HG02623 (cell line): ENCODE results near the gene HOXB2.
"Not testable (repeated sequence)": the region's sequence is repeated elsewhere in the genome, so short reads cannot be mapped to it uniquely, and the experiment has no call there.

ENCODE experiments used
- ATAC-seq: cut with Tn5 transposase; IDR thresholded peaks from one replicate; pipeline ENCODE4 v1.9.1; 2021; ENCODE audit warnings: moderate library complexity; ENCODE audit not compliant: unreplicated experiment

HOXB2 gene

GRCh38 chr17:48542114-48542656 is 2.7 kb downstream of the HOXB2 start:
- no peak for ATAC-seq

DNA sequence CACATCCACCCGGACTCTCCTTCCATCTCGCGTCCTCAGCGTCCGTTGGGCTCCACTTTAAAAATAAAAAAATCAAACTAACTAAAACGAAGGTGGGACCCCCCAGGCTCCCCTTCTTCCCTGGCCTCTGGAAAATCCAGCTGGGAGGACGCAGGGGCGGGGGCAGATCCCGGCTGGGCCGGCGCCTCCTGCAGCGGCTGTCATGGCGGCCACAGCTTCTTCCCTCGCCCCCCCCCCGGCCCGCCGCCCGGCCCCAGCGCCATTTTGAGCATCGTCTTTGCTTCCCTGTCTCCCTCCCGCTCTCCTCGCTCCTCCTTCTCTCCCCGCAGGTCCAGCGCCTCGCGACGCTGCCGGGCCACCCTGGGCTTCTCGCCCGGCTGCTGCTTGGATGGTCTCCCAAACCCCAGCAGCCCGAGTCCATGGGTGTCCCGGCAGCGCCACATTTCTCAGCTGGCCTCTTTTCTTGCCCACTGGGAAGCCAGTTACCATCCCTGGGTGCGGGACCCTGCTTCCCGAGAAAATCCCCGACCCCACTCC is 3.3 kb downstream of the HOXB2 start:
- no peak for ATAC-seq

DNA sequence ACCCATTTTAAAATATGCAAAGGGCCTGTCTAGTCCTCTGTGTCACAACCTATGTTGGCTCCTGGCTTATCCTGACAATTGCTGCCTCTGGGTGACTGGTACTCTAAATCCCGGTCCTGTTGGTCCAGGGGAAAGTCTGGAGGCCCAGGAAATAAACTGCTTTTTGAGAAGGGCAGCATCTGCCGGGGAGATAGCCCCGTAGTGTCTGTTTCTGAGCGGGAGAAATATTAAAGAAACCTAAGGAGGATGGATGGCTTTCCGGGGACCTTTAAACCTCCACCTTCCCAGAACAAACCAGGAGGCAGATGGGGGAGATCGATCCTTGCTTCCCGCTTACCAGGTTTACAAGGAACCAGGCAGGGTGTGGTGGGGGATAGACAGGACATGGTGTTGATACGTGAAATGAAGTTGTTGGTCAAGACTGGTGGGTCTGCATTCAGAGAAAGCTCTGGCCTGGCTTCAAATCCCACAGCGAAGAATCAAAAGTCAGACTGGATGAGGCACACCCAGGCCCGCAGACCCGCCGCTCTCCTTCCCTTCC is 3.8 kb downstream of the HOXB2 start:
- ATAC-seq = no peak

DNA sequence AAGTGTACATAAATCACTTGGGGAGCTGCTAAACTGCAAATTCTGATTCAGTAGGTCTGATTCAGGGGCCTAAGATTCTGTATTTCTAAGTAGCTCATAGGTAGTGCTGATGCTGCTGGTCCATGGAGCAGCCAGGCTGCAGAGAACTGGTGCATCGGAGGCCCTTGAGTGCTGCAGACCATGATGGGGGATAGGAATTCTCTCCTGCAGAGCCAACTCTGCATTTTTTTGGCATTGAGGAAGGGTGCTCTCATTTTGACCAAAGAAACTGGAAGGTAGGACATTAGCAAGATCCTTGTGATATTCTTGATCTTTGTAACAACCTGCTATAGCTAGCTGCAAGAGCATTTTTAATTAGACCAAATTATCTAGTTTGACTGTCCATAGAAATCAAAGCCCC is 4.7 kb downstream of the HOXB2 start:
- no peak for ATAC-seq

- ATAC-seq = no peak
Measured at GRCh38 chr17:48539177-48539576, 5.7 kb downstream of the HOXB2 start.

DNA sequence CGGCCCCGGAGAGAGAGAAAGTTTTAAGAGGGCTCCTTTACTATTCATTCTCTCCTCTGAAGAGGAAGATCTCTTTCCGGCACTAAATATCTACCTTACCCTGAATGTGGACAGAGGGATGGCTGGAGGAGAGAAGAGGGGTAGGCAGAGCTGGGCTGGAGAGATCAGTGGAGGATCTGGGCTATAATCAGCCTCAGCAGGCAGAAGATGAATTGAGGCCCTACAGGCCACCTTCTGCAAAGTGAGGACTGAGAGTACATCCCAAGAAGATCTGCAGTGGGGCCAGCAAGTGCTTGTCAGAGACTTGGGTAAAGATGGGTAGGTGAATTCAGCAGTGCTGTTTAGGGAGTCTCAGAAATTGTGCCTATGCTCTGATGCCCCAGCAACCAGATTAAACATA is 7.6 kb downstream of the HOXB2 start:
- no peak for ATAC-seq

DNA sequence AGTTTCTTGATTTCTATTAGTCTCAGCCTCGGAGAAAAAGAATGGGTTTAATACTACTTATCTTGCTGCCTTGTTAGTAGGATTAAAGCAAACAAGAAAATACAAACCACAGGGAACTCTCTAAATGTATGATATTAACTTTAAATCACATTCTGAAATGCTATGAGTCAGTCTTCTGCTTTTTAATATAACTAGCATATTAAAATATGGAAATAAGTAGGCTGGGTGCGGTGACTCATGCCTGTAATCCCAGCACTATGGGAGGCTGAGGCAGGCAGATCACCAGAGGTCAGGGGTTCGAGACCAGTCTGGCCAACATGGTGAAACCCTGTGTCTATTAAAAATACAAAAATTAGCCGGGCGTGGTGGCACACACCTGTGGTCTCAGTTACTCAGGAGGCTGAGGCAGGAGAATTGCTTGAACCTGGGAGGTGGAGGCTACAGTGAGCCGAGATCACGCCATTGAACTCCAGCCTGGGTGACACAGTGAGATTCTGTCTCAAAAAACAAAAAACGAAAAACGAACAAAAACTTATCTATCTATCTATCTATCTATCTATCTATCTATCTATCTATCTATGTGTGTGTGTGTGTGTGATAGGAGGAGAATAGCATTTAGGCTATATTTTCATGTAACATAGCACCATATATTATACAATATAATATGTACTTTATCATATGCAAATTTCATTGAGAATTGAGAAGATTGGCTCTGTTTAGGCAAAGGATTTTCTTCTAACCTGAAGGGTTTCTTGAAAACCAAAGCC is 8.9 kb downstream of the HOXB2 start:
- not testable (repeated sequence) for ATAC-seq

- ATAC-seq = no peak
Measured at GRCh38 chr17:48532261-48532660, 12.6 kb downstream of the HOXB2 start.

DNA sequence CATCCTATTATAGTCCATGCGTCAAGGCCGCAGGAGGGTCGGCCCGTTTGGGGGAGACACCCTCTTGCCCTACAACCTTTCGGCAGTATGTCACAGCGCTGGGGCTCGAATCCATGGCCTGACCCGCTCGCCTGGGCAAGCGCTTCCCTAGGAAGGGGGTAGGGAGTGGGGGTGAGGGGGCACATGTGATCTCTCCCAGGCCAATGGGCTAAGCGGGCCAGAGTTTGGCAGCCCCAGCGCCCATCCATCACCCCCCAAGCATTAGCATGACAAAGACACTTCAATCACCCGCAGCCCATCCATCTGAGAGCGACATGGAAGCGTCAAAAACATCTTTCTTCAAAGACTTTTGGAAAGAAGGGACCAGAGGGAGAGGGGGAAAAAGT is 14.0 kb downstream of the HOXB2 start, which contains the start of gene HOXB1:
TSS of gene HOXB1 (minus strand) at position 125 of the 386 bp plus-strand sequence. CDS start at position 18, 107 bp downstream.
- ATAC-seq = no peak

GRCh38 chr17:48530208-48530886 is 14.6 kb downstream of the HOXB2 start:
- ATAC-seq = no peak

GRCh38 chr17:48529683-48530009 is 15.3 kb downstream of the HOXB2 start:
- ATAC-seq = no peak

- no peak for ATAC-seq
Measured at GRCh38 chr17:48528936-48529682, 15.8 kb downstream of the HOXB2 start.

GRCh38 chr17:48528153-48528935 is 16.6 kb downstream of the HOXB2 start:
- ATAC-seq = no peak

DNA sequence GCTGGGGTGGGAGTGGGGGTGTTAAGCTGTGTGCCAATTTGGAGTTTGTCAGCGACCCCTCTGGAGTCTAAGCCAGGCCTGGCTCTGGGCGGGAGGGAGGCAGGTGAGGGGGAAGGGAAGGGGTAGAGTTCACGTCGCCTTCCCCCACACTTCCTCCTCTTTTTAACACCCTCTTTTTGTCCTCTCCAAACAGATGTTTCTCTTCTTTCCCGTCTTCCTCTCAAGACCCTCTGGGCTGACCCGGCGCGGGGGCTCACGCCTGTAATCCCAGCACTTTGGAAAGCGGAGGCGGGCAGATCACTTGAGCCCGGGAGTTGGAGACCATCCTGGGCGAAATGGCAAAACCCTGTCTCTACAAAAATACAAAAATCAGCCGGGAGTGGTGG is 17.4 kb downstream of the HOXB2 start:
- ATAC-seq = no peak

GRCh38 chr17:48526608-48527546 is 18.0 kb downstream of the HOXB2 start:
- ATAC-seq = no peak

DNA sequence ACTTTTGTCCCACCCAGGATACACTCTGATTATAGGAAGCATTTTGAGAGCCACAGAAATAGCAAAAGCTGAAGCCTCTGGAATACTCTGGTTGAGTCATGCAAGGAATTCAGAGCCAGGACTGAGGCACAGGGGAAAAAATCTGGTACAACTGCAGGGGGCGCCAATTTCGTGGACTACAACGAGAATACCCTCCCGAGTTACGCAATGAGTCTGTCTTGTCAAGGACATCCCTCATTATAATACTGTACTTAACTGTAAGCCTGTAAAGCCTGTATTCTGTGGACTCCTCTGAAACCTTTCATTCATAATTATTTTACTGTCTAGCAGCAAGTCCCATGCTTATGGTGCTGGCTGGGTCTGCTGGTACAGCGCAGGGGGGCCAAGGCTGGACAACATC is 21.9 kb downstream of the HOXB2 start:
- no peak for ATAC-seq

DNA sequence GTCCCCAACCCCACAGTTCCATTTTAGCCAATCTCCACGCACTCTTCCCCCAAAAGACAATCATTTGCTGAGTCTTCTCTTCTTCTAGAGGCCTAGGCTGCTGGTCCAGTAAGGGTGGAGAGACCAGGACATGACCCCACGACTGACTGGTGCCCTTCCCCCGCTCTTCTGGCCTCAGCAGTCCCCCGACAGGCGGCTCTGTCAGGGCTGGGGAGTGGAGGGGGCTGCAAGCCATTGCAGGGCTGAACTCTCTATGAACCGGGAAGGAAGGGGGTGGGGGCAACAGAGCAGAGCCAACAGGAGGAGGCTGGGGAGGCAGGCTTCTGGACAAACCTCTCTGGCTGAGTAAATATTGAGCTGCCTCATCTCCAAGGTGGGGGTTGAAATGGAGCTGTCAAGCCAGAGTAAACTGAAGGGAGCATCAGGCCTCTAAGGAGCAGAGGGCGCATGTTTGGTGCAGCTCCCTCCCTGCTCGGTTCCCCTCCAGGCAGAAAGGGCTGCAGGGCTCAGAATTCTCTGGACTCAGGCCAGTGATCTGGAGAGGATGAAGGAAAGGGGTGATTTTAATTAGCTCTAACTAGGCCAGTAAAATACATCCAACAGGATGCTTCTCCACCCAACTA is 22.8 kb downstream of the HOXB2 start:
- no peak for ATAC-seq

GRCh38 chr17:48520631-48521079 is 24.3 kb downstream of the HOXB2 start:
- ATAC-seq = no peak

DNA sequence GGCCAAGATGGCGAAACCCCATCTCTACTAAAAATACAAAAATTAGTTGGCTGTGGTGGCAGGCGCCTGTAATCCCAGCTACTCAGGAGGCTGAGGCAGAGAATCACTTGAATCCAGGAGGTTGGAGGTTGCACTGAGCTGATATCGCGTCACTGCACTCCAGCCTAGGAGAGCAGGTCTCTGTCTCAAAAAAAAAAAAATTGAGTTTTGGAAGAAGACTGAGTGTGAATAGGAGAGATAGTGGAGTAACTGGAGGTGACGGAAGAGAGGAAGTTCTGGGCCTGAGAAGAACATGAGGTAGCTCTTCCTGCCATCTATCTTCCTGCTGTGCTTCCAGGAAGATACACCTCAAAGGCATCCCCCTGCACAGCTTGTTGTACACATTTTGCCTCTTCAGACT is 25.5 kb downstream of the HOXB2 start:
- ATAC-seq = no peak
